Measurements from ENCODE around the gene COL11A2. TPM values are rescaled to one million over a fixed set of nuclear protein-coding genes. Genes with fewer than 3 reads are reported as not detected.

COL11A2 gene
- total RNA-seq, 2 donors from 2014 or later = 1.1 to 1.3 TPM

- peaks cover 15 to 24% of the 10 kb centered on the region in 2 donors for H3K27me3 Mint-ChIP-seq
- H3K27ac Mint-ChIP-seq = no peak overlapping the region
- H3K4me3 Mint-ChIP-seq = peak overlapping the region; percentile 24
- peaks cover 21% of the 10 kb centered on the region for H3K36me3 Mint-ChIP-seq
- DNase-seq (ENCODE audit: low spot score) (no peak), ATAC-seq (no peak)
- no peaks in the 10 kb centered on the region for H3K9me3 Mint-ChIP-seq
- H3K4me1 Mint-ChIP-seq (ENCODE audit: low read depth in 2 of 2) = peaks cover 16 to 28% of the 10 kb centered on the region in 2 donors
These were observed 1.4 kb upstream of the COL11A2 start for GRCh38 chr6:33193619-33194018.

- ATAC-seq (peak in 1 of 2 donors; percentile 16), DNase-seq (ENCODE audit: low spot score) (no peak)
- Mint-ChIP-seq H3K27me3 (peaks cover 20 to 30% of the 10 kb centered on the region in 2 donors), H3K4me3 (peak overlapping the region; percentile 72), H3K36me3 (peaks cover 21% of the 10 kb centered on the region), H3K9me3 (no peaks in the 10 kb centered on the region), H3K4me1 (ENCODE audit: low read depth in 2 of 2) (peaks cover 10 to 21% of the 10 kb centered on the region in 2 donors), H3K27ac (no peak overlapping the region)
These were observed 670 bp upstream of the COL11A2 start for GRCh38 chr6:33192671-33193602.

- Mint-ChIP-seq H3K36me3 (peaks cover 13% of the 10 kb centered on the region), H3K27me3 (peaks cover 29 to 44% of the 10 kb centered on the region in 2 donors), H3K4me3 (no peak overlapping the region), H3K27ac (no peak overlapping the region), H3K4me1 (ENCODE audit: low read depth in 2 of 2) (peaks cover 0 to 12% of the 10 kb centered on the region in 2 donors), H3K9me3 (no peaks in the 10 kb centered on the region)
- no peak for DNase-seq (ENCODE audit: low spot score)
- ATAC-seq = no peak
These were observed 723 bp downstream of the COL11A2 start for GRCh38 chr6:33191383-33192104.

- peaks cover 30 to 47% of the 10 kb centered on the region in 2 donors for H3K27me3 Mint-ChIP-seq
- no peak overlapping the region for H3K4me3 Mint-ChIP-seq
- H3K27ac Mint-ChIP-seq = no peak overlapping the region
- peaks cover 0 to 6% of the 10 kb centered on the region in 2 donors for H3K4me1 Mint-ChIP-seq (ENCODE audit: low read depth in 2 of 2)
- ATAC-seq (no peak), DNase-seq (ENCODE audit: low spot score) (no peak)
- H3K36me3 Mint-ChIP-seq = peaks cover 4% of the 10 kb centered on the region
- H3K9me3 Mint-ChIP-seq = no peaks in the 10 kb centered on the region
These were observed 1.7 kb downstream of the COL11A2 start for GRCh38 chr6:33190504-33191107.

- Mint-ChIP-seq H3K4me1 (ENCODE audit: low read depth in 2 of 2) (peaks cover 0 to 6% of the 10 kb centered on the region in 2 donors), H3K27me3 (peaks cover 30 to 47% of the 10 kb centered on the region in 2 donors), H3K4me3 (no peak overlapping the region), H3K9me3 (no peaks in the 10 kb centered on the region), H3K27ac (no peak overlapping the region), H3K36me3 (no peaks in the 10 kb centered on the region)
- ATAC-seq (no peak), DNase-seq (ENCODE audit: low spot score) (no peak)
These were observed 2.4 kb downstream of the COL11A2 start for GRCh38 chr6:33189625-33190448.

GRCh38 chr6:33189164-33189563 lies 3.1 kb downstream of the COL11A2 start:
- Mint-ChIP-seq H3K9me3 (no peaks in the 10 kb centered on the region), H3K27ac (no peak overlapping the region), H3K27me3 (peaks cover 36 to 47% of the 10 kb centered on the region in 2 donors), H3K4me1 (ENCODE audit: low read depth in 2 of 2) (peaks cover 0 to 6% of the 10 kb centered on the region in 2 donors), H3K4me3 (no peak overlapping the region), H3K36me3 (no peaks in the 10 kb centered on the region)
- ATAC-seq = no peak
- no peak for DNase-seq (ENCODE audit: low spot score)

GRCh38 chr6:33187809-33188208 lies 4.5 kb downstream of the COL11A2 start:
- Mint-ChIP-seq H3K27me3 (peaks cover 36 to 47% of the 10 kb centered on the region in 2 donors), H3K4me3 (no peak overlapping the region), H3K4me1 (ENCODE audit: low read depth in 2 of 2) (peaks cover 10 to 15% of the 10 kb centered on the region in 2 donors), H3K27ac (no peak overlapping the region), H3K36me3 (peaks cover 11% of the 10 kb centered on the region), H3K9me3 (peaks cover 10% of the 10 kb centered on the region)
- DNase-seq (ENCODE audit: low spot score) = no peak
- ATAC-seq = no peak

GRCh38 chr6:33185654-33186187 lies 6.5 kb downstream of the COL11A2 start:
- no peak overlapping the region for H3K27ac Mint-ChIP-seq
- peaks cover 11% of the 10 kb centered on the region for H3K9me3 Mint-ChIP-seq
- H3K36me3 Mint-ChIP-seq = peaks cover 14% of the 10 kb centered on the region
- H3K27me3 Mint-ChIP-seq = peaks cover 28 to 34% of the 10 kb centered on the region in 2 donors
- peaks cover 14% of the 10 kb centered on the region in 2 donors for H3K4me1 Mint-ChIP-seq (ENCODE audit: low read depth in 2 of 2)
- no peak for ATAC-seq
- DNase-seq (ENCODE audit: low spot score) = no peak
- no peak overlapping the region for H3K4me3 Mint-ChIP-seq

- Mint-ChIP-seq H3K27ac (peak overlapping the region in 1 of 2 donors; percentile 95), H3K27me3 (peaks cover 25 to 31% of the 10 kb centered on the region in 2 donors), H3K9me3 (peaks cover 11% of the 10 kb centered on the region), H3K4me3 (no peak overlapping the region), H3K36me3 (peaks cover 14% of the 10 kb centered on the region), H3K4me1 (ENCODE audit: low read depth in 2 of 2) (peaks cover 14% of the 10 kb centered on the region in 2 donors)
- ATAC-seq (no peak), DNase-seq (ENCODE audit: low spot score) (no peak)
These were observed 7.1 kb downstream of the COL11A2 start for GRCh38 chr6:33185190-33185589.

- Mint-ChIP-seq H3K4me3 (peak overlapping the region; percentile 81), H3K36me3 (peaks cover 14% of the 10 kb centered on the region)
- peak in 1 of 2 donors; percentile 42 for ATAC-seq
These were observed 9.1 kb downstream of the COL11A2 start for GRCh38 chr6:33183071-33183683.

GRCh38 chr6:33181141-33181540 lies 11.1 kb downstream of the COL11A2 start:
- peaks cover 11% of the 10 kb centered on the region for H3K9me3 Mint-ChIP-seq
- no peak for DNase-seq (ENCODE audit: low spot score)
- no peak for ATAC-seq
- H3K36me3 Mint-ChIP-seq = peaks cover 14% of the 10 kb centered on the region
- H3K4me3 Mint-ChIP-seq = no peak overlapping the region
- H3K27ac Mint-ChIP-seq = peak overlapping the region in 1 of 2 donors; percentile 69
- H3K27me3 Mint-ChIP-seq = peaks cover 0 to 10% of the 10 kb centered on the region in 2 donors
- H3K4me1 Mint-ChIP-seq (ENCODE audit: low read depth in 2 of 2) = peaks cover 14% of the 10 kb centered on the region in 2 donors

More at GRCh38 chr6:33183071-33183683, 9.1 kb downstream of the COL11A2 start:
- peaks cover 14% of the 10 kb centered on the region in 2 donors for H3K4me1 Mint-ChIP-seq (ENCODE audit: low read depth in 2 of 2)
- H3K27ac Mint-ChIP-seq = peak overlapping the region; percentile 94 to 95
- no peak for DNase-seq (ENCODE audit: low spot score)
- H3K9me3 Mint-ChIP-seq = peaks cover 11% of the 10 kb centered on the region
- peaks cover 19 to 22% of the 10 kb centered on the region in 2 donors for H3K27me3 Mint-ChIP-seq

- Mint-ChIP-seq H3K9me3 (peaks cover 11% of the 10 kb centered on the region), H3K4me1 (ENCODE audit: low read depth in 2 of 2) (peaks cover 14% of the 10 kb centered on the region in 2 donors), H3K36me3 (peaks cover 14% of the 10 kb centered on the region), H3K4me3 (no peak overlapping the region), H3K27me3 (peaks cover 7 to 10% of the 10 kb centered on the region in 2 donors), H3K27ac (no peak overlapping the region)
- no peak for ATAC-seq
- peak; percentile 57 for DNase-seq (ENCODE audit: low spot score)
These were observed 13.4 kb downstream of the COL11A2 start for GRCh38 chr6:33178755-33179475.

All from natural killer cell treated with Interleukin-12 subunit alpha and Interleukin-12 subunit beta and Interleukin-15 and Interleukin-18, amount 100 ng/mL, for 72 hours (primary cell).